Spinal cord (tissue), 10 donors: ENCODE measurements around the gene SPATA32. TPM values are rescaled to one million over a fixed set of nuclear protein-coding genes. Genes with fewer than 3 reads are reported as not detected.
"Not testable (repeated sequence)": the region's sequence is repeated elsewhere in the genome, so short reads cannot be mapped to it uniquely, and the experiment has no call there.

Source experiments
- DNase-seq, 6 donors: peaks; one replicate each; pipeline versions ENCODE4 v3.0.0 to v3.0.0-alpha.2; 2013 to 2015; ENCODE audit warnings: low spot score in 6 of 6, low read depth in 4 of 6
- H3K27ac ChIP-seq: one replicate; pipeline ENCODE4 v1.5.1; 2013; ENCODE audit warnings: low read depth, low read length, control low read depth
- H3K27me3 ChIP-seq: one replicate; pipeline ENCODE4 v1.6.1; 2013; ENCODE audit warnings: low read length; ENCODE audit not compliant: control insufficient read depth, insufficient read depth
- H3K36me3 ChIP-seq: one replicate; pipeline ENCODE4 v1.6.1; 2013; ENCODE audit warnings: low read length; ENCODE audit not compliant: control insufficient read depth, insufficient read depth
- H3K4me1 ChIP-seq: one replicate; pipeline ENCODE4 v1.6.1; 2013; ENCODE audit warnings: low read length; ENCODE audit not compliant: control insufficient read depth, insufficient read depth
- H3K4me3 ChIP-seq: one replicate; pipeline ENCODE4 v1.5.1; 2013; ENCODE audit warnings: low read depth, low read length, control low read depth
- H3K9me3 ChIP-seq: one replicate; pipeline ENCODE4 v1.6.1; 2013; ENCODE audit warnings: low read length; ENCODE audit not compliant: control insufficient read depth, insufficient read depth
- WGBS: methylation state at CpG from one replicate; pipeline ENCODE4 v1.1.5; 2013; ENCODE audit warnings: missing lambda C conversion rate; ENCODE audit not compliant: insufficient coverage; 5-methylcytosine and 5-hydroxymethylcytosine counted together
- polyA plus RNA-seq, 2 donors: library from polyadenylated mRNA; unstranded; fragments of 120-200 nt; gene quantifications; one replicate each; pipeline ENCODE4 v1.2.1, GENCODE V29; 2013; ENCODE audit not compliant: insufficient read length in 2 of 2
- total RNA-seq, 2 donors: library from RNA; depleted of rRNA in 1 of 2; stranded (reverse); fragments of 120-200 nt in 1 of 2; fragments of >200 nt in 1 of 2; gene quantifications; one replicate each; pipeline versions ENCODE4 v1.2.3 to v1.2.4, GENCODE V29; 2013 to 2014
- donor health status: healthy.

Gene SPATA32
- total and polyA plus RNA-seq, 4 donors = 0.20 TPM; not detected in 3

DNA sequence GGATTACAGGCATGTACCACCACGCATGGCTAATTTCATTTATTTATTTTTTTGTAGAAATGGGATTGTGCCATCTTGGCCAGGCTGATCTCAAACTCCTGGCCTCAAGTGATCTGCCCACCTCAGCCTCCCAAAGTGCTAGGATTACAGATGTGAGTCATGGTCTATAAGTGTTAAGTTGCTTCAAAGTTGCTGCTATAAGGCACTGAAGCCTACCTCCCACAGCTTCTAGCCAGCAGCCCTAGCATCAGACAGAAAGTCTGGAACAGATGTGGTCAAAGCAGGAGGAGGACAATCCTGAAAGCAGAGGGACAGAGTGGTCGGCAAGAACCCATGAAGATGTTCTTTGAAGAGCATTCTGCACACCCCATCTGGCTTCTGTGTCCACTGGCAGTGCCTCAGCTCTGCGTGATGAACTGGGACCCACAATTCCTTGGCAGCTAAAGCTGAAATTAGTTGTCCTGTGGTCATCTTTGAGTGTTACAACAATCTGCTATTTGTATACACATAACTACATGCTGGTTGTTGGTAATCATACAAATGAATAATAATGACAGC is 43.7 kb upstream of the SPATA32 start:
- Histone ChIP-seq H3K4me1 (peaks cover 9% of the 10 kb centered on the region), H3K4me3 (no peak overlapping the region), H3K36me3 (peaks cover 3% of the 10 kb centered on the region), H3K27ac (no peak overlapping the region), H3K9me3 (no peaks in the 10 kb centered on the region), H3K27me3 (no peaks in the 10 kb centered on the region)
- WGBS = no CpG with 5 or more reads among the region's 3 CpGs
- DNase-seq = no peak

DNA sequence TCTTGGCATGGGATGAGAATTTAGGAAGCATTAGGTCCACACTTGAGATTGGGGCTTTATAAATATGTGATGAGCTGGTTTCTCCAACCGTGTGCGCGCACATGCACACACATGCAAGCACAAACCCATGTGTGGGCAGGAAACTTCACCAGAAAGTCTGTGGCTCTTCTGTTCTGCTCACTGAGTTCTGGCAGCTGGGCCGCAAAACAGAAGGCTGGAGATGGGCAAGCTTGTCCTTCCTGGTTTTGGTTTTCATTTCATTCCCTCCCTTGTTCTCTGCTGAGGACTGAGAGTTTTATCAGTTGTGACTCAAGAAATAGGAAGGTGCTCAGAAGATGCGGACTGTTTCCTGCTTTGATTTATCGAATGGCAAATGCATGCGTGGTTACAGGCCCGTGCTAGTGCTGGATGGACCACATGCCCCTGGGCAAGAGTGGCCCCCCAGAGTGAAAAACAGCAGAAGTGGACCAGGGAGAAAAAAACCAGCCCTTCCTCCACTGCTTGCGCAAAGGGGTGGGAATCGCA is 40.8 kb upstream of the SPATA32 start:
- DNase-seq = no peak
- WGBS = 90% methylated on average over 9 of the region's 10 CpGs
- Histone ChIP-seq H3K36me3 (peaks cover 2% of the 10 kb centered on the region), H3K27ac (no peak overlapping the region), H3K9me3 (no peaks in the 10 kb centered on the region), H3K4me1 (peaks cover 24% of the 10 kb centered on the region), H3K27me3 (no peaks in the 10 kb centered on the region), H3K4me3 (no peak overlapping the region)

DNA sequence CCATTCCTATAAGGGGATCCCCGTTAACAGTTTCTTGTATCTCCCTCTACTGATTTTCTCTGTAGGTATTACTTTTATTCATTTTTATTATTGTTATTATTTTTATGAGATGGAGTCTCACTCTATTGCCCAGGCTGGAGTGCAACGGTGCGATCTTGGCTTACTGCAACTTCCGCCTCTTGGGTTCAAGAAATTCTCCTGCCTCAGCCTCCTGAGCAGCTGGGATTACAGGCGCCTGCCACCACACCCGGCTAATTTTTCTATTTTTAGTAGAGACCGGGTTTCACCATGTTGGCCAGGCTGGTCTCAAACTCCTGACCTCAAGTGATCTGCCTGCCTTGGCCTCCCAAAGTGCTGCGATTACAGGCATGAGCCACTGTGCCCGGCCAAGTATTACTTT is 40.3 kb upstream of the SPATA32 start:
- not testable (repeated sequence) for H3K27ac ChIP-seq
- peaks cover 23% of the 10 kb centered on the region for H3K4me1 ChIP-seq

DNA sequence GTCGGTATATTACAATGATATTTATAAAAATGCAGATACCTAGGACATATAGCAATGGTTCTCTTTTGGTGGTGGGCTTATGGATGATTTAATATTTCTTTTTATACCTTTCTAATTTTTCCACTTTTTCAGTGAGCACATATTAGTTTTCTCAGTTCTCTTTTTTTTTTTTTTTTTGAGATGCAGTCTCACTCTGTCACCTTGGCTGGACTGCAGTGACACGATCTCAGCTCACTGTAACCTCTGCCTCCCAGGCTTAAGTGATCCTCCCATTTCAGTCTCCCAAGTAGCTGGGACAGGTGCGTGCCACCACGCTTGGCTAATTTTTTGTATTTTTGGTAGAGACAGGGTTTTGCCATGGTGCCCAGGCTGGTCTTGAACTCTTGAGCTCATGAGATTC is 39.8 kb upstream of the SPATA32 start:
- H3K27me3 ChIP-seq = no peaks in the 10 kb centered on the region
- H3K9me3 ChIP-seq = no peaks in the 10 kb centered on the region
- no peak overlapping the region for H3K4me3 ChIP-seq
- no peak overlapping the region for H3K27ac ChIP-seq
- H3K4me1 ChIP-seq = peaks cover 23% of the 10 kb centered on the region
- peaks cover 2% of the 10 kb centered on the region for H3K36me3 ChIP-seq
- WGBS = 93% methylated on average over 2 of the region's 4 CpGs
- no peak for DNase-seq

More for the DNA sequence above, 40.3 kb upstream of the SPATA32 start:
- H3K4me3 ChIP-seq, H3K36me3 ChIP-seq, H3K27me3 ChIP-seq, H3K9me3 ChIP-seq, DNase-seq: not testable (repeated sequence)
- WGBS = 88% methylated on average over 6 of the region's 9 CpGs

GRCh38 chr17:45300060-45300751 is 38.3 kb upstream of the SPATA32 start:
- Histone ChIP-seq H3K36me3 (peaks cover 2% of the 10 kb centered on the region), H3K4me3 (no peak overlapping the region), H3K27ac (no peak overlapping the region), H3K27me3 (no peaks in the 10 kb centered on the region), H3K4me1 (peaks cover 30% of the 10 kb centered on the region), H3K9me3 (no peaks in the 10 kb centered on the region)
- 97% methylated on average over 6 of the region's 7 CpGs for WGBS
- DNase-seq = no peak

GRCh38 chr17:45299361-45299760 is 37.5 kb upstream of the SPATA32 start:
- Histone ChIP-seq H3K4me1 (peaks cover 30% of the 10 kb centered on the region), H3K27me3 (no peaks in the 10 kb centered on the region)
- 17% methylated on average over 1 of the region's 2 CpGs for WGBS

GRCh38 chr17:45298546-45299285 is 36.8 kb upstream of the SPATA32 start:
- Histone ChIP-seq H3K4me3 (no peak overlapping the region), H3K36me3 (peaks cover 2% of the 10 kb centered on the region), H3K27me3 (no peaks in the 10 kb centered on the region), H3K9me3 (no peaks in the 10 kb centered on the region), H3K4me1 (peaks cover 36% of the 10 kb centered on the region), H3K27ac (peak overlapping the region; percentile 48)
- DNase-seq = no peak
- WGBS = 86% methylated on average over 5 of the region's 8 CpGs

More at GRCh38 chr17:45299361-45299760, 37.5 kb upstream of the SPATA32 start:
- no peaks in the 10 kb centered on the region for H3K9me3 ChIP-seq
- H3K36me3 ChIP-seq = peaks cover 2% of the 10 kb centered on the region
- DNase-seq = peak in 2 of 6 donors; percentile 51 to 65
- H3K4me3 ChIP-seq = no peak overlapping the region
- peak overlapping the region; percentile 48 for H3K27ac ChIP-seq

GRCh38 chr17:45296833-45297124 is 34.9 kb upstream of the SPATA32 start:
- WGBS = 29% methylated on average over 1 of the region's 1 CpG
- H3K4me1 ChIP-seq = peaks cover 53% of the 10 kb centered on the region
- H3K9me3 ChIP-seq = no peaks in the 10 kb centered on the region
- H3K36me3 ChIP-seq = peaks cover 2% of the 10 kb centered on the region
- H3K27ac ChIP-seq = no peak overlapping the region
- no peak for DNase-seq
- no peaks in the 10 kb centered on the region for H3K27me3 ChIP-seq
- no peak overlapping the region for H3K4me3 ChIP-seq

- H3K4me3 ChIP-seq = no peak overlapping the region
- no peaks in the 10 kb centered on the region for H3K9me3 ChIP-seq
- no peak overlapping the region for H3K27ac ChIP-seq
- 99% methylated on average over 6 of the region's 7 CpGs for WGBS
- peaks cover 54% of the 10 kb centered on the region for H3K4me1 ChIP-seq
- H3K36me3 ChIP-seq = peaks cover 2% of the 10 kb centered on the region
- DNase-seq = no peak
- no peaks in the 10 kb centered on the region for H3K27me3 ChIP-seq
These were observed 34.3 kb upstream of the SPATA32 start for GRCh38 chr17:45296003-45296832.
